HL-60 (cell line): ENCODE results near the gene AKAP11.

ENCODE experiments used
- CTCF ChIP-seq: IDR thresholded peaks from one replicate; pipeline ENCODE4 v1.5.1; 2011; ENCODE audit warnings: low read length, control low read depth, inconsistent platforms; ENCODE audit not compliant: insufficient read depth
- GABPA ChIP-seq: IDR thresholded peaks from 2 replicates; pipeline ENCODE4 v1.6.1; 2012; ENCODE audit warnings: low read depth
- POLR2AphosphoS5 ChIP-seq: IDR thresholded peaks from 2 replicates; pipeline ENCODE4 v1.6.1; 2012; ENCODE audit warnings: low read depth
- SPI1 ChIP-seq: IDR thresholded peaks from 2 replicates; pipeline ENCODE4 v1.6.1; 2012; ENCODE audit warnings: low read depth, mild to moderate bottlenecking, borderline replicate concordance
- TF ChIP-seq, protein P1 (sequence below): IDR thresholded peaks from 2 replicates; pipeline ENCODE4 v1.6.1; 2012; ENCODE audit warnings: low read depth; ENCODE audit not compliant: insufficient replicate concordance

- TF ChIP-seq POLR2AphosphoS5 (no peak), CTCF (no peak), GABPA (no peak), SPI1 (no peak)
- TF ChIP-seq, protein P1, sequence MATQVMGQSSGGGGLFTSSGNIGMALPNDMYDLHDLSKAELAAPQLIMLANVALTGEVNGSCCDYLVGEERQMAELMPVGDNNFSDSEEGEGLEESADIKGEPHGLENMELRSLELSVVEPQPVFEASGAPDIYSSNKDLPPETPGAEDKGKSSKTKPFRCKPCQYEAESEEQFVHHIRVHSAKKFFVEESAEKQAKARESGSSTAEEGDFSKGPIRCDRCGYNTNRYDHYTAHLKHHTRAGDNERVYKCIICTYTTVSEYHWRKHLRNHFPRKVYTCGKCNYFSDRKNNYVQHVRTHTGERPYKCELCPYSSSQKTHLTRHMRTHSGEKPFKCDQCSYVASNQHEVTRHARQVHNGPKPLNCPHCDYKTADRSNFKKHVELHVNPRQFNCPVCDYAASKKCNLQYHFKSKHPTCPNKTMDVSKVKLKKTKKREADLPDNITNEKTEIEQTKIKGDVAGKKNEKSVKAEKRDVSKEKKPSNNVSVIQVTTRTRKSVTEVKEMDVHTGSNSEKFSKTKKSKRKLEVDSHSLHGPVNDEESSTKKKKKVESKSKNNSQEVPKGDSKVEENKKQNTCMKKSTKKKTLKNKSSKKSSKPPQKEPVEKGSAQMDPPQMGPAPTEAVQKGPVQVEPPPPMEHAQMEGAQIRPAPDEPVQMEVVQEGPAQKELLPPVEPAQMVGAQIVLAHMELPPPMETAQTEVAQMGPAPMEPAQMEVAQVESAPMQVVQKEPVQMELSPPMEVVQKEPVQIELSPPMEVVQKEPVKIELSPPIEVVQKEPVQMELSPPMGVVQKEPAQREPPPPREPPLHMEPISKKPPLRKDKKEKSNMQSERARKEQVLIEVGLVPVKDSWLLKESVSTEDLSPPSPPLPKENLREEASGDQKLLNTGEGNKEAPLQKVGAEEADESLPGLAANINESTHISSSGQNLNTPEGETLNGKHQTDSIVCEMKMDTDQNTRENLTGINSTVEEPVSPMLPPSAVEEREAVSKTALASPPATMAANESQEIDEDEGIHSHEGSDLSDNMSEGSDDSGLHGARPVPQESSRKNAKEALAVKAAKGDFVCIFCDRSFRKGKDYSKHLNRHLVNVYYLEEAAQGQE: no peak
Observed at GRCh38 chr13:42225051-42225450, 46.9 kb upstream of the AKAP11 start.
